GM23338 (cell line): ENCODE data around the gene CASP10.

Experiments used
- CREB1 ChIP-seq: fragments of 250-450 bp; sonication (Bioruptor Pico); IDR thresholded peaks from 2 replicates; pipeline ENCODE4 v1.5.0; 2020; ENCODE audit warnings: low read depth, mild to moderate bottlenecking, moderate library complexity
- EZH2 ChIP-seq: fragments of 200-600 bp; sonication (generic); IDR thresholded peaks from one replicate; pipeline ENCODE4 v1.8.0; 2017; ENCODE audit warnings: antibody characterized with exemption, mild to moderate bottlenecking, low read depth; ENCODE audit not compliant: unreplicated experiment
- EZH2phosphoT487 ChIP-seq: fragments of 200-600 bp; sonication (generic); IDR thresholded peaks from one replicate; pipeline ENCODE4 v1.8.1; 2018; ENCODE audit warnings: antibody characterized with exemption; ENCODE audit not compliant: unreplicated experiment
- JUNB ChIP-seq: IDR thresholded peaks from one replicate; pipeline ENCODE4 v1.6.1; 2016; ENCODE audit warnings: antibody characterized with exemption; ENCODE audit not compliant: unreplicated experiment
- REST ChIP-seq: IDR thresholded peaks from one replicate; pipeline ENCODE4 v1.6.1; 2018; ENCODE audit warnings: antibody characterized with exemption; ENCODE audit not compliant: unreplicated experiment
- TF ChIP-seq, protein P1 (sequence below), 2 experiments: fragments of 200-600 bp in 1 of 2; sonication (generic) in 1 of 2; conservative IDR thresholded peaks; 2 replicates each; pipeline versions ENCODE4 v1.5.1 to v1.6.1; 2016 to 2017; ENCODE audit warnings: antibody characterized with exemption in 2 of 2, low read depth in 2 of 2, mild to moderate bottlenecking in 2 of 2, moderate library complexity in 1 of 2

- TF ChIP-seq, protein P1, sequence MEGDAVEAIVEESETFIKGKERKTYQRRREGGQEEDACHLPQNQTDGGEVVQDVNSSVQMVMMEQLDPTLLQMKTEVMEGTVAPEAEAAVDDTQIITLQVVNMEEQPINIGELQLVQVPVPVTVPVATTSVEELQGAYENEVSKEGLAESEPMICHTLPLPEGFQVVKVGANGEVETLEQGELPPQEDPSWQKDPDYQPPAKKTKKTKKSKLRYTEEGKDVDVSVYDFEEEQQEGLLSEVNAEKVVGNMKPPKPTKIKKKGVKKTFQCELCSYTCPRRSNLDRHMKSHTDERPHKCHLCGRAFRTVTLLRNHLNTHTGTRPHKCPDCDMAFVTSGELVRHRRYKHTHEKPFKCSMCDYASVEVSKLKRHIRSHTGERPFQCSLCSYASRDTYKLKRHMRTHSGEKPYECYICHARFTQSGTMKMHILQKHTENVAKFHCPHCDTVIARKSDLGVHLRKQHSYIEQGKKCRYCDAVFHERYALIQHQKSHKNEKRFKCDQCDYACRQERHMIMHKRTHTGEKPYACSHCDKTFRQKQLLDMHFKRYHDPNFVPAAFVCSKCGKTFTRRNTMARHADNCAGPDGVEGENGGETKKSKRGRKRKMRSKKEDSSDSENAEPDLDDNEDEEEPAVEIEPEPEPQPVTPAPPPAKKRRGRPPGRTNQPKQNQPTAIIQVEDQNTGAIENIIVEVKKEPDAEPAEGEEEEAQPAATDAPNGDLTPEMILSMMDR (conservative IDR thresholded peaks at IDR 0.05; ENCODE audit: low read depth in 2 of 2), result no peak
- no peak for TF ChIP-seq EZH2phosphoT487
- no peak for TF ChIP-seq JUNB
- TF ChIP-seq EZH2, result no peak
- TF ChIP-seq CREB1 (CRISPR knock-in tag), result no peak
- no peak for TF ChIP-seq REST
Measured at GRCh38 chr2:201185863-201186262, 2.9 kb downstream of the CASP10 start.
